HepG2 (cell line): ENCODE data around the gene EPDR1. TPM values are rescaled to one million over a fixed set of nuclear protein-coding genes. Genes with fewer than 3 reads are reported as not detected.

Experiments
- CREB1 ChIP-seq, 2 experiments: fragments of 450-650 bp in 1 of 2; IDR thresholded peaks; 2 replicates each; pipeline ENCODE4 v1.6.1; 2016 to 2017; ENCODE audit warnings: control low read depth in 1 of 2, mild to moderate bottlenecking in 1 of 2, missing compliant biosample characterization in 1 of 2, missing genetic modification characterization in 1 of 2
- FOSL2 ChIP-seq: sonication (generic); formaldehyde crosslinking; IDR thresholded peaks from 2 replicates; pipeline ENCODE4 v1.4.0; 2020; ENCODE audit warnings: missing genetic modification reagents
- GABPA ChIP-seq, 2 experiments: IDR thresholded peaks; 2 replicates each; pipeline ENCODE4 v1.6.1; 2011 to 2016; ENCODE audit warnings: low read depth in 2 of 2, low read length in 1 of 2, missing biosample characterization in 1 of 2, missing genetic modification characterization in 1 of 2
- HDAC6 ChIP-seq: fragments of 200-600 bp; sonication (generic); IDR thresholded peaks from 2 replicates; pipeline ENCODE4 v1.7.0; 2017; ENCODE audit warnings: mild to moderate bottlenecking, antibody characterized with exemption, low read length, low read depth
- JDP2 ChIP-seq: sonication (generic); formaldehyde crosslinking; IDR thresholded peaks from 2 replicates; pipeline ENCODE4 v1.8.1; 2022; ENCODE audit warnings: missing genetic modification reagents, borderline replicate concordance
- KLF12 ChIP-seq: sonication (generic); formaldehyde crosslinking; IDR thresholded peaks from 2 replicates; pipeline ENCODE4 v1.4.0; 2020; ENCODE audit warnings: missing genetic modification reagents, borderline replicate concordance
- ZNF224 ChIP-seq: sonication (generic); formaldehyde crosslinking; IDR thresholded peaks from 2 replicates; pipeline ENCODE4 v1.5.0; 2020; ENCODE audit warnings: mild to moderate bottlenecking, missing genetic modification reagents
- ZNF253 ChIP-seq: sonication (generic); formaldehyde crosslinking; IDR thresholded peaks from 2 replicates; pipeline ENCODE4 v1.8.0; 2022; ENCODE audit warnings: mild to moderate bottlenecking, missing genetic modification reagents, borderline replicate concordance
- ZNF788 ChIP-seq: sonication (generic); formaldehyde crosslinking; IDR thresholded peaks from 2 replicates; pipeline ENCODE4 v1.5.0; 2020; ENCODE audit warnings: mild to moderate bottlenecking, missing genetic modification reagents, borderline replicate concordance
- ZSCAN9 ChIP-seq: IDR thresholded peaks from 2 replicates; pipeline ENCODE4 v1.6.1; 2016; ENCODE audit warnings: borderline replicate concordance
- polyA plus RNA-seq, 8 experiments: library from polyadenylated mRNA; depleted of rRNA in 3 of 8; stranded (reverse) in 7 of 8; unstranded in 1 of 8; fragments of >200 nt; fragmentation: Illumina TruSeq in 4 of 8; extraction: Trizol in 4 of 8; gene quantifications; 2 replicates each; pipeline versions ENCODE4 v1.2.1 to v1.2.3, GENCODE V29; 2011 to 2016; ENCODE audit warnings: low read depth in 4 of 8, missing spikeins in 1 of 8, mixed read lengths in 1 of 8; ENCODE audit not compliant: insufficient read depth in 1 of 8
- total RNA-seq, 5 experiments: library from RNA; depleted of rRNA; stranded (reverse); fragments of >200 nt; fragmentation: Illumina TruSeq; extraction: Trizol; gene quantifications; 2 replicates each; pipeline ENCODE4 v1.2.3, GENCODE V29; 2016; ENCODE audit warnings: low read depth in 1 of 5
- TF ChIP-seq, protein P1 (sequence below): sonication (generic); formaldehyde crosslinking; IDR thresholded peaks from 2 replicates; pipeline ENCODE4 v1.5.1; 2020; ENCODE audit warnings: missing genetic modification reagents, mild to moderate bottlenecking, borderline replicate concordance
- TF ChIP-seq, protein P2 (sequence below): sonication (generic); formaldehyde crosslinking; IDR thresholded peaks from 2 replicates; pipeline ENCODE4 v1.9.0; 2021; ENCODE audit warnings: mild to moderate bottlenecking, missing genetic modification reagents
- TF ChIP-seq, protein P3 (sequence below): sonication (generic); formaldehyde crosslinking; IDR thresholded peaks from 2 replicates; pipeline ENCODE4 v1.5.0; 2020; ENCODE audit warnings: missing genetic modification reagents
- TF ChIP-seq, protein P4 (sequence below): sonication (generic); formaldehyde crosslinking; IDR thresholded peaks from 2 replicates; pipeline ENCODE4 v1.4.0; 2020; ENCODE audit warnings: missing genetic modification reagents
- TF ChIP-seq, protein P5 (sequence below): conservative IDR thresholded peaks from 2 replicates; pipeline ENCODE4 v1.6.1; 2018; ENCODE audit warnings: missing genetic modification reagents

The EPDR1 gene
- total and polyA plus RNA-seq, 2 of the 13 experiments (the other 11 are each of a cell fraction or from before 2014, with no cell fraction given), result 38.3 to 50.2 TPM

DNA sequence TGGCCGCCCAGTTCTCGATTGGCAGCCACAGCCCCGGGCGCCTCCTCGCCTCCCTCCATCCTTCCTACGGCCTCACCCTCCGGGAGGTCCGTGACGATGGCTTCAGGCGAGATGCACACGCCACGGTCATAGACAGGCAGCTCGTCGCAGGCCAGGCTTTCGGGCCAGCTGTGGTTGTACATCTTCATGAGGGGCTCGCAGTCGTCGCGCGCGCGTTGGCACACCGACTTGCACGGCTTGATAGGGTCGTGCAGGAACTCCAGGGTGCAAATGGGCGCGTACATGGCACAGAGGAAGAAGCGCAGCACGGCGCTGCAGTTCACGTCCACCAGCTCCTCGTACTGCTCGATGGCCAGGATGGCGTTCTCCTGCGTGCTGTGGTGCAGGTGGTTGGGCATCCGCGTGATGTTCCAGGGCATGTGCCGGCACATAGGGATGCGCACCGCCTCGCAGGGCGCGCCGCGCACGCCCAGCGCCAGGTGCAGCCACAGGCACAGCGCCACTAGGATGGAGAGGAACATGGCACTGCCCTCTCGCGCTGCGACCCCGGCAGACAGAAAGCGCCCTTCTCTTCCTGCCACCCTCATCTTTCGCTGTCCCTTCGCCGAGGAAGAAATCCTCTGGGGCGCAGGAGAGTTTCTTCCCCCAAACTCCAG is 4.3 kb upstream of the EPDR1 start (continued):
- TF ChIP-seq ZNF253 (CRISPR knock-in tag), result no peak
- TF ChIP-seq, protein P1, sequence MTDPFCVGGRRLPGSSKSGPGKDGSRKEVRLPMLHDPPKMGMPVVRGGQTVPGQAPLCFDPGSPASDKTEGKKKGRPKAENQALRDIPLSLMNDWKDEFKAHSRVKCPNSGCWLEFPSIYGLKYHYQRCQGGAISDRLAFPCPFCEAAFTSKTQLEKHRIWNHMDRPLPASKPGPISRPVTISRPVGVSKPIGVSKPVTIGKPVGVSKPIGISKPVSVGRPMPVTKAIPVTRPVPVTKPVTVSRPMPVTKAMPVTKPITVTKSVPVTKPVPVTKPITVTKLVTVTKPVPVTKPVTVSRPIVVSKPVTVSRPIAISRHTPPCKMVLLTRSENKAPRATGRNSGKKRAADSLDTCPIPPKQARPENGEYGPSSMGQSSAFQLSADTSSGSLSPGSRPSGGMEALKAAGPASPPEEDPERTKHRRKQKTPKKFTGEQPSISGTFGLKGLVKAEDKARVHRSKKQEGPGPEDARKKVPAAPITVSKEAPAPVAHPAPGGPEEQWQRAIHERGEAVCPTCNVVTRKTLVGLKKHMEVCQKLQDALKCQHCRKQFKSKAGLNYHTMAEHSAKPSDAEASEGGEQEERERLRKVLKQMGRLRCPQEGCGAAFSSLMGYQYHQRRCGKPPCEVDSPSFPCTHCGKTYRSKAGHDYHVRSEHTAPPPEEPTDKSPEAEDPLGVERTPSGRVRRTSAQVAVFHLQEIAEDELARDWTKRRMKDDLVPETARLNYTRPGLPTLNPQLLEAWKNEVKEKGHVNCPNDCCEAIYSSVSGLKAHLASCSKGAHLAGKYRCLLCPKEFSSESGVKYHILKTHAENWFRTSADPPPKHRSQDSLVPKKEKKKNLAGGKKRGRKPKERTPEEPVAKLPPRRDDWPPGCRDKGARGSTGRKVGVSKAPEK, result 0 out of 2 replicates have a peak, but pooled peaks have one; percentile 53
- TF ChIP-seq JDP2 (CRISPR knock-in tag), result no peak
- no peak for TF ChIP-seq ZNF788 (CRISPR knock-in tag)
- TF ChIP-seq, protein P2, sequence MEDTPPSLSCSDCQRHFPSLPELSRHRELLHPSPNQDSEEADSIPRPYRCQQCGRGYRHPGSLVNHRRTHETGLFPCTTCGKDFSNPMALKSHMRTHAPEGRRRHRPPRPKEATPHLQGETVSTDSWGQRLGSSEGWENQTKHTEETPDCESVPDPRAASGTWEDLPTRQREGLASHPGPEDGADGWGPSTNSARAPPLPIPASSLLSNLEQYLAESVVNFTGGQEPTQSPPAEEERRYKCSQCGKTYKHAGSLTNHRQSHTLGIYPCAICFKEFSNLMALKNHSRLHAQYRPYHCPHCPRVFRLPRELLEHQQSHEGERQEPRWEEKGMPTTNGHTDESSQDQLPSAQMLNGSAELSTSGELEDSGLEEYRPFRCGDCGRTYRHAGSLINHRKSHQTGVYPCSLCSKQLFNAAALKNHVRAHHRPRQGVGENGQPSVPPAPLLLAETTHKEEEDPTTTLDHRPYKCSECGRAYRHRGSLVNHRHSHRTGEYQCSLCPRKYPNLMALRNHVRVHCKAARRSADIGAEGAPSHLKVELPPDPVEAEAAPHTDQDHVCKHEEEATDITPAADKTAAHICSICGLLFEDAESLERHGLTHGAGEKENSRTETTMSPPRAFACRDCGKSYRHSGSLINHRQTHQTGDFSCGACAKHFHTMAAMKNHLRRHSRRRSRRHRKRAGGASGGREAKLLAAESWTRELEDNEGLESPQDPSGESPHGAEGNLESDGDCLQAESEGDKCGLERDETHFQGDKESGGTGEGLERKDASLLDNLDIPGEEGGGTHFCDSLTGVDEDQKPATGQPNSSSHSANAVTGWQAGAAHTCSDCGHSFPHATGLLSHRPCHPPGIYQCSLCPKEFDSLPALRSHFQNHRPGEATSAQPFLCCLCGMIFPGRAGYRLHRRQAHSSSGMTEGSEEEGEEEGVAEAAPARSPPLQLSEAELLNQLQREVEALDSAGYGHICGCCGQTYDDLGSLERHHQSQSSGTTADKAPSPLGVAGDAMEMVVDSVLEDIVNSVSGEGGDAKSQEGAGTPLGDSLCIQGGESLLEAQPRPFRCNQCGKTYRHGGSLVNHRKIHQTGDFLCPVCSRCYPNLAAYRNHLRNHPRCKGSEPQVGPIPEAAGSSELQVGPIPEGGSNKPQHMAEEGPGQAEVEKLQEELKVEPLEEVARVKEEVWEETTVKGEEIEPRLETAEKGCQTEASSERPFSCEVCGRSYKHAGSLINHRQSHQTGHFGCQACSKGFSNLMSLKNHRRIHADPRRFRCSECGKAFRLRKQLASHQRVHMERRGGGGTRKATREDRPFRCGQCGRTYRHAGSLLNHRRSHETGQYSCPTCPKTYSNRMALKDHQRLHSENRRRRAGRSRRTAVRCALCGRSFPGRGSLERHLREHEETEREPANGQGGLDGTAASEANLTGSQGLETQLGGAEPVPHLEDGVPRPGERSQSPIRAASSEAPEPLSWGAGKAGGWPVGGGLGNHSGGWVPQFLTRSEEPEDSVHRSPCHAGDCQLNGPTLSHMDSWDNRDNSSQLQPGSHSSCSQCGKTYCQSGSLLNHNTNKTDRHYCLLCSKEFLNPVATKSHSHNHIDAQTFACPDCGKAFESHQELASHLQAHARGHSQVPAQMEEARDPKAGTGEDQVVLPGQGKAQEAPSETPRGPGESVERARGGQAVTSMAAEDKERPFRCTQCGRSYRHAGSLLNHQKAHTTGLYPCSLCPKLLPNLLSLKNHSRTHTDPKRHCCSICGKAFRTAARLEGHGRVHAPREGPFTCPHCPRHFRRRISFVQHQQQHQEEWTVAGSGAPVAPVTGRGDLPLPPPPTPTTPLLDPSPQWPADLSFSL (CRISPR knock-in tag), result peak; percentile 43; the same call in 1 of the 2 replicates
- TF ChIP-seq KLF12 (CRISPR knock-in tag), result no peak
- TF ChIP-seq GABPA (IDR thresholded peaks at IDR 0.05; ENCODE audit: low read depth, low read length), result no peak
- no peak for TF ChIP-seq GABPA (CRISPR knock-in tag; IDR thresholded peaks at IDR 0.05; ENCODE audit: low read depth)
- TF ChIP-seq ZNF224 (CRISPR knock-in tag), result no peak
- TF ChIP-seq FOSL2 (CRISPR knock-in tag), result no peak
- TF ChIP-seq, protein P3, sequence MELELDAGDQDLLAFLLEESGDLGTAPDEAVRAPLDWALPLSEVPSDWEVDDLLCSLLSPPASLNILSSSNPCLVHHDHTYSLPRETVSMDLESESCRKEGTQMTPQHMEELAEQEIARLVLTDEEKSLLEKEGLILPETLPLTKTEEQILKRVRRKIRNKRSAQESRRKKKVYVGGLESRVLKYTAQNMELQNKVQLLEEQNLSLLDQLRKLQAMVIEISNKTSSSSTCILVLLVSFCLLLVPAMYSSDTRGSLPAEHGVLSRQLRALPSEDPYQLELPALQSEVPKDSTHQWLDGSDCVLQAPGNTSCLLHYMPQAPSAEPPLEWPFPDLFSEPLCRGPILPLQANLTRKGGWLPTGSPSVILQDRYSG (CRISPR knock-in tag), result no peak
- no peak for TF ChIP-seq HDAC6
- TF ChIP-seq CREB1 (IDR thresholded peaks at IDR 0.05), result no peak
- TF ChIP-seq CREB1 (CRISPR knock-in tag; IDR thresholded peaks at IDR 0.05), result no peak
- TF ChIP-seq, protein P4, sequence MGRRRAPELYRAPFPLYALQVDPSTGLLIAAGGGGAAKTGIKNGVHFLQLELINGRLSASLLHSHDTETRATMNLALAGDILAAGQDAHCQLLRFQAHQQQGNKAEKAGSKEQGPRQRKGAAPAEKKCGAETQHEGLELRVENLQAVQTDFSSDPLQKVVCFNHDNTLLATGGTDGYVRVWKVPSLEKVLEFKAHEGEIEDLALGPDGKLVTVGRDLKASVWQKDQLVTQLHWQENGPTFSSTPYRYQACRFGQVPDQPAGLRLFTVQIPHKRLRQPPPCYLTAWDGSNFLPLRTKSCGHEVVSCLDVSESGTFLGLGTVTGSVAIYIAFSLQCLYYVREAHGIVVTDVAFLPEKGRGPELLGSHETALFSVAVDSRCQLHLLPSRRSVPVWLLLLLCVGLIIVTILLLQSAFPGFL, result peak; percentile 26; the same call in 1 of the 2 replicates
- TF ChIP-seq, protein P5, sequence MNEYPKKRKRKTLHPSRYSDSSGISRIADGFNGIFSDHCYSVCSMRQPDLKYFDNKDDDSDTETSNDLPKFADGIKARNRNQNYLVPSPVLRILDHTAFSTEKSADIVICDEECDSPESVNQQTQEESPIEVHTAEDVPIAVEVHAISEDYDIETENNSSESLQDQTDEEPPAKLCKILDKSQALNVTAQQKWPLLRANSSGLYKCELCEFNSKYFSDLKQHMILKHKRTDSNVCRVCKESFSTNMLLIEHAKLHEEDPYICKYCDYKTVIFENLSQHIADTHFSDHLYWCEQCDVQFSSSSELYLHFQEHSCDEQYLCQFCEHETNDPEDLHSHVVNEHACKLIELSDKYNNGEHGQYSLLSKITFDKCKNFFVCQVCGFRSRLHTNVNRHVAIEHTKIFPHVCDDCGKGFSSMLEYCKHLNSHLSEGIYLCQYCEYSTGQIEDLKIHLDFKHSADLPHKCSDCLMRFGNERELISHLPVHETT (CRISPR knock-in tag), result no peak
- no peak for TF ChIP-seq ZSCAN9 (CRISPR knock-in tag)
